Measurements from ENCODE around the gene STX2.
"Not testable (repeated sequence)": the region's sequence is repeated elsewhere in the genome, so short reads cannot be mapped to it uniquely, and the experiment has no call there.

Gene STX2

GRCh38 chr12:130761537-130762318 lies 77.3 kb downstream of the STX2 start:
- DNase-seq = peak; percentile 50

- no peak for DNase-seq
These were observed 84.7 kb downstream of the STX2 start for GRCh38 chr12:130754234-130754901.

GRCh38 chr12:130752692-130753230 lies 86.3 kb downstream of the STX2 start:
- DNase-seq = no peak

GRCh38 chr12:130752037-130752436 lies 87.0 kb downstream of the STX2 start:
- DNase-seq = not testable (repeated sequence)

- DNase-seq = no peak
These were observed 90.3 kb downstream of the STX2 start for GRCh38 chr12:130748786-130749185.

GRCh38 chr12:130747867-130748740 lies 90.9 kb downstream of the STX2 start:
- DNase-seq = peak; percentile 70

- no peak for DNase-seq
These were observed 92.5 kb downstream of the STX2 start for GRCh38 chr12:130746546-130746945.

- no peak for DNase-seq
These were observed 93.1 kb downstream of the STX2 start for GRCh38 chr12:130745921-130746320.

GRCh38 chr12:130744274-130744673 lies 94.8 kb downstream of the STX2 start:
- no peak for DNase-seq

GRCh38 chr12:130743606-130744005 lies 95.4 kb downstream of the STX2 start:
- no peak for DNase-seq

- no peak for DNase-seq
These were observed 95.9 kb downstream of the STX2 start for GRCh38 chr12:130743176-130743575.

GRCh38 chr12:130742716-130743115 lies 96.3 kb downstream of the STX2 start:
- no peak for DNase-seq

- DNase-seq = no peak
These were observed 96.9 kb downstream of the STX2 start for GRCh38 chr12:130742112-130742511.

All from NCI-H774 (cell line).